H1 (cell line): Measurements from ENCODE around the gene NTRK2. TPM values are rescaled to one million over a fixed set of nuclear protein-coding genes. Genes with fewer than 3 reads are reported as not detected.

ENCODE experiments used
- CEBPB ChIP-seq: IDR thresholded peaks from 2 replicates; pipeline ENCODE4 v1.6.1; 2012; ENCODE audit warnings: low read depth, low read length
- FOSL1 ChIP-seq: IDR thresholded peaks from 2 replicates; pipeline ENCODE4 v1.6.1; 2011; ENCODE audit warnings: mild to moderate bottlenecking, low read depth, low read length, moderate library complexity; ENCODE audit not compliant: insufficient read depth
- polyA plus RNA-seq, 7 experiments: library from polyadenylated mRNA; depleted of rRNA in 3 of 7; stranded (reverse) in 5 of 7; unstranded in 2 of 7; fragments of >200 nt in 5 of 7; fragments of 200-250 nt in 2 of 7; gene quantifications; 1 replicate in 5 of 7; 2 replicates in 1 of 7; 4 replicates in 1 of 7; pipeline versions ENCODE4 v1.2.1 to v1.2.3, GENCODE V29; 2011 to 2013; ENCODE audit warnings: missing spikeins in 2 of 7, mixed read lengths in 2 of 7
- total RNA-seq: library from RNA; stranded (reverse); fragmentation: NEBNext Ultra II Directional; extraction: Animal tissue kit (Norgen Biotek cat#: 25700); gene quantifications from 2 replicates; pipeline ENCODE4 v1.2.1, GENCODE V29; 2021

NTRK2 gene
- total and polyA plus RNA-seq, 2 of the 8 experiments (the other 6 are each of a cell fraction or from before 2014, with no cell fraction given): 0.03 to 0.04 TPM

GRCh38 chr9:84941792-84942191, 272.3 kb downstream of the NTRK2 start (continued):
- no peak for TF ChIP-seq FOSL1
- TF ChIP-seq CEBPB: no peak
